DMS153 treated with DMSO at 0.1 percent for 48 hours (cell line): ENCODE measurements around the gene MACF1.
"Not testable (repeated sequence)": the region's sequence is repeated elsewhere in the genome, so short reads cannot be mapped to it uniquely, and the experiment has no call there.

Source experiments
- DNase-seq: peaks from one replicate; lab custom pipeline; 2025; ENCODE audit not compliant: unreplicated experiment; lab: John Stamatoyannopoulos, UW

Gene MACF1

GRCh38 chr1:39450041-39450440 is 245.5 kb downstream of the MACF1 start:
- not testable (repeated sequence) for DNase-seq

- DNase-seq = no peak
These were observed 246.6 kb downstream of the MACF1 start for GRCh38 chr1:39450956-39451606.

GRCh38 chr1:39452081-39452480 is 247.6 kb downstream of the MACF1 start:
- DNase-seq = no peak

GRCh38 chr1:39452540-39452939 is 248.0 kb downstream of the MACF1 start:
- no peak for DNase-seq

- no peak for DNase-seq
These were observed 249.1 kb downstream of the MACF1 start for GRCh38 chr1:39453603-39454002.

- DNase-seq = no peak
These were observed 254.5 kb downstream of the MACF1 start for GRCh38 chr1:39458991-39459390.

- no peak for DNase-seq
These were observed 257.6 kb downstream of the MACF1 start for GRCh38 chr1:39462074-39462473.

GRCh38 chr1:39466413-39467107 is 262.1 kb downstream of the MACF1 start:
- no peak for DNase-seq

- not testable (repeated sequence) for DNase-seq
These were observed 262.7 kb downstream of the MACF1 start for GRCh38 chr1:39467108-39467720.

GRCh38 chr1:39469150-39469549 is 264.7 kb downstream of the MACF1 start:
- DNase-seq = no peak

GRCh38 chr1:39470040-39470439 is 265.5 kb downstream of the MACF1 start:
- DNase-seq = no peak

GRCh38 chr1:39472826-39473225 is 268.3 kb downstream of the MACF1 start:
- DNase-seq = no peak

- no peak for DNase-seq
These were observed 268.8 kb downstream of the MACF1 start for GRCh38 chr1:39473324-39473723.

GRCh38 chr1:39474810-39475209 is 270.3 kb downstream of the MACF1 start:
- DNase-seq = no peak

GRCh38 chr1:39475551-39475950 is 271.1 kb downstream of the MACF1 start:
- DNase-seq = not testable (repeated sequence)

- DNase-seq = no peak
These were observed 273.8 kb downstream of the MACF1 start for GRCh38 chr1:39478126-39478915.

GRCh38 chr1:39481289-39481688 is 276.8 kb downstream of the MACF1 start:
- no peak for DNase-seq

GRCh38 chr1:39483276-39483675 is 278.8 kb downstream of the MACF1 start:
- DNase-seq = no peak

GRCh38 chr1:39484564-39484963 is 280.1 kb downstream of the MACF1 start:
- DNase-seq = no peak

- no peak for DNase-seq
These were observed 280.7 kb downstream of the MACF1 start for GRCh38 chr1:39485046-39485803.
